GM12872 (cell line): ENCODE results near the gene ADRM1.

ENCODE experiments used
- TF ChIP-seq, protein P1 (sequence below): IDR thresholded peaks from 3 replicates; pipeline ENCODE4 v1.5.1; 2011; ENCODE audit warnings: low read depth, mild to moderate bottlenecking, low read length, moderate library complexity; ENCODE audit not compliant: insufficient read depth

The ADRM1 gene

DNA sequence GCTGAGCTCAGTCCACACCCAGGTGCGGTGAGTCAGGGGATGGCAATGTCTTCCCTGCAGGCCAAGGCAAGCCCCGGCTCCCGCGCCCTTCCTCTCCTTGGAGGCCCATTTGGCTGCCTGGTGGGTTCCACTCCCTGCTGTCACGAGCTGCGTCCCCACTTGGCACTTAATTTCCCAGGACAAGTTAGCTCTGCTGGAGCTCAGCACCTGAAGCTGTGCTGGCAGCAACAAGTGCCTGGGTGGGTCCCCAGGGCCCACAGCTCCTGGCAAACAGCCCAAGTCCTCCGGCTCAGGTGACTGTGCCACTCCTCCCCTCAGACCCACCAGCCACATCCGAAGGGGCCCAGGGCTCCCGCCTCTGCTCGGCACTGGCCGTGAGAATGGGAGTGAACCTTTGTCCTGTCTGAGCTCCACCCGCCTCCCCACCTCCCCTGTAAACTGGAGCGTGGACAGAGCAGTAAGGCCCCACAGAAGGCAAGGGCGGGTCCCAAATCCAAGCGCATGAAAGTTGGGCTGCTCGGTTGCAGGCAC lies 47.4 kb downstream of the ADRM1 start:
- TF ChIP-seq, protein P1, sequence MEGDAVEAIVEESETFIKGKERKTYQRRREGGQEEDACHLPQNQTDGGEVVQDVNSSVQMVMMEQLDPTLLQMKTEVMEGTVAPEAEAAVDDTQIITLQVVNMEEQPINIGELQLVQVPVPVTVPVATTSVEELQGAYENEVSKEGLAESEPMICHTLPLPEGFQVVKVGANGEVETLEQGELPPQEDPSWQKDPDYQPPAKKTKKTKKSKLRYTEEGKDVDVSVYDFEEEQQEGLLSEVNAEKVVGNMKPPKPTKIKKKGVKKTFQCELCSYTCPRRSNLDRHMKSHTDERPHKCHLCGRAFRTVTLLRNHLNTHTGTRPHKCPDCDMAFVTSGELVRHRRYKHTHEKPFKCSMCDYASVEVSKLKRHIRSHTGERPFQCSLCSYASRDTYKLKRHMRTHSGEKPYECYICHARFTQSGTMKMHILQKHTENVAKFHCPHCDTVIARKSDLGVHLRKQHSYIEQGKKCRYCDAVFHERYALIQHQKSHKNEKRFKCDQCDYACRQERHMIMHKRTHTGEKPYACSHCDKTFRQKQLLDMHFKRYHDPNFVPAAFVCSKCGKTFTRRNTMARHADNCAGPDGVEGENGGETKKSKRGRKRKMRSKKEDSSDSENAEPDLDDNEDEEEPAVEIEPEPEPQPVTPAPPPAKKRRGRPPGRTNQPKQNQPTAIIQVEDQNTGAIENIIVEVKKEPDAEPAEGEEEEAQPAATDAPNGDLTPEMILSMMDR: no peak

DNA sequence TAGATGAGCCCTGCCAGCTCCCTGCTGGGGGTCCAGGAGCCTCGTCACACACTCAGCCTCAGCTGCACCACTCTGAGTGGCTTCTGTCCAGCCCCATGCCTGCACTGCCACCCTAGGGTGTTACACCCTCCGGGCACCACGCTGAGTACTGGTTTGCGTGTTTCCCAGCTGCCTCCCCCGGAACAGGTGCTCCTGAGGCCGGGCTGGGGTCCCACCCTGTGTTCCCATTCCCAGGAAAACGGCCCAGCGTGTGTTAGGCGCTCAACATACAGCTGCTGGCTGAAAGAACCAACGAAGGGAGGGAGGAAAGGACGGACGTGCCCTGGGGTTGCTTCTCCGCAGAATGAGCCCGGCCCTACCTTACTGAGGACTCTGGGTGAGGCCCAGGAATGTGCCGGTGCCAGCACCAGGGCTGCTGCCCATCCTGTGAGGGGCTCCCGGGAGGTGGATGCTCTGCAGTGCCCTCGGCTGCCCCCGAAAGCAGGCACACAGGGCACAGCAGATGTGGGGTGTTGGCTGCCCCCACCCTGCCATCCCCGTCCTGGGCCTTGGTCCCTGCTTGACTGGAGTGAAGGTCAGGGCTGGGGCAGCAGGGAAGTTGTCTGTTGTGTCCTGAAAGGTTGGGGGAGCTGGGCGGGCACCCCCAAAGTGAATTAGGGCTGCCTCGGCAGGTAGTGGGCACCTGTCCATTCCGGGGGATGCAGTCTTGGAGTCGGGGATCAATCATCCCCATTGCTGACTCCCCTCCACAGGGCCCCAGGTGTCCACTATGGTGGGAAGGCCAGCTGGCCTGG lies 48.0 kb downstream of the ADRM1 start:
- TF ChIP-seq, protein P1: no peak

DNA sequence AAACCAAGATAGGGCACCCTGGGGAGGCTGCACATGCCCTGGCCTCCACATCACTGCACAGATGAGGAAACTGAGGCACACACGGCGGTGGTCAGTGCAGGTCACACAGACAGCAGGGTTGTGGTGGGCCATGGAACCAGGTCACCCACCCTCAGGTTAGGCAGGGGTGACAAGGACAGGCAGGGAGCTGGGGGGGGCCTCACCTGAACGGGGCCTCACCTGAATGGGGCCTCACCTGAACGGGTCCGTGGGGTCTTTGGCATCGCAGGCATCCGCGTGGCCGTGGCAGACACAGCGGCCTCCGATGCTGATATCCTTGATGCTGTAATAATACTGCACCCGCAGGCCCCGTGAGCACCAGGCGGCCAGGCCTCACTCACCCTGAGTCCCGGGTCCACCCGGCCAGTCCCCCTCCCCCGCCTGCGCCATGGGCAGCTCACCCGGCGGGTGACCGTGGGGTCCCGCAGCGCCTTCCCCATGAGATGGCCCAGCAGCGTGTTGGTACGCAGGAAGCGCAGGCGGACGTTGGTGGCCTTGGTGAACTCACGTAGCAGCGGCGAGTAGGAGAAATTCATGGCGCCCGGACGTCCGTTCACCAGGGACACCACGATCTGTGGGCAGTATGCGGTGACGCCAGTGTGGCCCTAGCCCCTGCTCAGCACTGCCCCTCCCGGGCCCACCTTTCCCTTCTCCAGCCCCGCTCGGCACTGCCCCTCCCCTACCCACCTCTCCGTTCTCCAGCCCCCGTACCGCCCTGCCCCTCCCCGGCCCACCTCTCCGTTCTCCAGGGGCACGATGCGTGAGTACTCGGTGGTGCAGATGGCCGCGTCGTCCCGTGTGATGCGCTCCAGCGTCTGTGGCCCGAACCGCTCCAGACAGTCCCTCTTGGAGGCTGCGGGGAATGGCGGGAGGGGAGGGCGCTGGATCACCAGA lies 48.9 kb downstream of the ADRM1 start:
- TF ChIP-seq, protein P1: no peak

DNA sequence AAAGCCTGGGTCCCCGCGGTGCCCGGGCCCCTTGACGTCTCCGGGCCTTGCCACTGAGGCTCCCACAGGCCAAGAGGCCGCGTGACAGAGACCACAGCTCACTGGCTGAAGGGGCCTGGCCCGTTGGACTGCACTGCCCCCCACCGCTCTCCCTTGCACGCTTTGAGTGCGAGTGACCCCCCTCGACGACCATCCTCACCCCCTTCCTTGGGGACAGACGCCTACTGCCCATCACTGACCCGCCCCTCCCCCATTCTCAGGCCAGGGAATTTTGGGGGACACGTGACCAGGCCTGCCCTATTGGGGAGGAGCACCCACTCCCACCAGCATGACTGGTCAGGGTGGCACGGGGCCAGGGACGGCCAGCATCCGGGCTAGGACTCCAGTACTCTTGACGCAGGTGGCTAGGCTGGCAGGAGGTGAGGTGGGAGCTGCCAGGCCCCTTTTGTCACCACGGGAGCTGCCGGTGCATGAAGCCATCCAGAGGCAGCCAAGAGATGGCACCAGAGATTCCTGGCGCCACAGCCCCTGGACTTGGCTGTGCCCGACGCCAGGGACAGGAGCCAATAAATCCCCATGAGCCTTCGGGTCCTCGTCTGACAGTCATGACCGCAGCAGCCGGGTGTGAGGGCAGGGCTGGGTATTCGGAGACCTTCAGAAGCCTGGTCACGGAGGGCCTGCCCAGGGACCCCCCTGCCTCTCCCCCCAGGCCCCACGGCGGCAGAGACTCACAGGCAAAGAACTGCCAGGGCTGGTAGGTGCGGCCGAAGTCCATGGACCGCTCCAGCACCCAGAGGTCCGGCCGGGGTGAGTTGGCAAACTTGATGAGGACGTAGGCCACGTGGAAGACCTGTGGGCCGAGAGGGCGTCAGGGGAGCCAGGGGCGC lies 49.8 kb downstream of the ADRM1 start:
- TF ChIP-seq, protein P1: no peak

DNA sequence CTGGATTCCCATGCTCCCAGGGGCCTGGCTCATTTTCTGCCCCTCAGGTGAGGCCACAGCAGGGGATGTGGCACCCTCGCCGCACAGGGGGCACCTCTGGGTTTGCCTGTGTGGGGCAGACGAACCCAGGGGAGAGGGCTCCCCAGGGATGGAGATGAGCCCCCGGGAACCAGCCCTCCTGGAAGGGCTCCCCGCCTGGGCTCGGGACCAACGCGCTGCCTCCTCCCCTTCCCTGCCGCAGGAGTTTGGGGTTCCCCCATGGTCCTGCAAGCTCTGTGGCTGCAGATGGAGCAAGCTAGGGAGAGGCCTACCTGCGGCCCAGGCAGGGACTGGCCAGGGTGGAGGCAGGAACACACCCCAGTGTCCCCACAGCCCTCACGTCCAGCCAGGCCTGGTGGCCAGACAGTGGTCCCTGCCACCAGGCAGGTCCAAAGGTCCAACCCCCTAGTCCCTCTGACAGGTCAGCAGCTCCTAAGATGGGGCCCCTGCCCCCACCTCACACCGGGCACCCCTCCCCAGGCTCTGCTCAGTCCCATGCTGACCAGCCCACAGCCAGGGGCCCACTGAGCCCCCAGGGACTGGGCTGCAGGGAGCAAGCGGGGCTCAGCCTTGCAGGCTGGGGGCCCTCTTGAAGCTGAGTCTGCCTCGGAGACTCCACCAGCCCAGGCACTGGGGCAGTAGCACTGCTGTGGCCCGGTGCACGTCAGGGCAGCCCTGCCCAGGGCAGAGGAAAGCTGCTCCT lies 50.7 kb downstream of the ADRM1 start:
- TF ChIP-seq, protein P1: no peak

DNA sequence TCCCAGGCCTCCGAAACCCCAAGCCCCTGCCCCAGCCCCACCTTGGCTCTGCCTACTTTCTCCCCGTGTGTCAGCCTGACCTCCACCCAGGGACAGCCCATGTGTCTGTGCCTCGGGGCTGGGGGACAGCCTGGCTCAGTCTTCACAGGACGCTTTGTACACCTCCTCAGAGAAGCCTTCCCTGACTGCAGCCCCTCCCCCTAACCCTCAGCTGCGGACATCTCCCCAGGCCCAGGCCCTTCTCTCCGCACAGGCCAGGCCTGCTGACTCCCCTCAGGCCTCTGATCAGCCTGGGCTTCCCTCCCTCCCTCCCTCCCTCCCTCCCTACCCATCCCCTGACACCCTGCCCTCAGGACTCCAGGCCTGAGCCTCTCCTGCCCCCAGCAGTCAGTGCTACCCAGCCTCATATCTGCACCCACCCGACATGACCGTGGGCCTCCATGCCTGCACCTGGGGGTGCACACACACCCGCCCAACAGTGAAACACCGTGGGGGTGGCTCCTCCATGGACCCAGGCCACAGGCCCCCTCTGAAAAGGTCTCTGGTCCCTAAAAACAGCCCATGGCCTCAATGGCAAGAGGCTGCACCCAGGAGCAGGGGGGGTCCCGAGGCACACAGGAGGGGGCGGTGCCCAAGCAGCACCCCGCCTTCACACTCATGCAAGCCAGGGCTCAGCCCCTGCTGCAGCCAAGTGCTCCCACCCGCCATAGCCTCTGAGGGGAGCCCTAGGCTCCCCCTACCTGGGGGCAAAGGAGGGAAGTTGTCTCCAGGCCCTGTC lies 51.4 kb downstream of the ADRM1 start:
- TF ChIP-seq, protein P1: no peak
